ENCODE measurements around the gene SP3.

The SP3 gene

GRCh38 chr2:173966274-173967098, 1.3 kb upstream of the SP3 start:
- no peak for DNase-seq (ENCODE audit: low read depth in 2 of 2)

GRCh38 chr2:173964565-173965371, 405 bp downstream of the SP3 start:
- DNase-seq (ENCODE audit: low read depth in 2 of 2): peak; percentile 73 to 75

- peak; percentile 66 to 73 for DNase-seq (ENCODE audit: low read depth in 2 of 2)
Measured at GRCh38 chr2:173963817-173964564, 1.2 kb downstream of the SP3 start.

GRCh38 chr2:173963323-173963816, 1.8 kb downstream of the SP3 start:
- peak; percentile 46 to 52 for DNase-seq (ENCODE audit: low read depth in 2 of 2)

GRCh38 chr2:173962583-173963110, 2.5 kb downstream of the SP3 start:
- no peak for DNase-seq (ENCODE audit: low read depth in 2 of 2)

GRCh38 chr2:173962031-173962430, 3.1 kb downstream of the SP3 start:
- no peak for DNase-seq (ENCODE audit: low read depth in 2 of 2)

GRCh38 chr2:173961346-173961705, 3.8 kb downstream of the SP3 start:
- DNase-seq (ENCODE audit: low read depth in 2 of 2): no peak

- DNase-seq (ENCODE audit: low read depth in 2 of 2): no peak
Measured at GRCh38 chr2:173959909-173960308, 5.3 kb downstream of the SP3 start.

- DNase-seq (ENCODE audit: low read depth in 2 of 2): no peak
Measured at GRCh38 chr2:173959358-173959884, 5.8 kb downstream of the SP3 start.

GRCh38 chr2:173958198-173958846, 6.9 kb downstream of the SP3 start:
- no peak for DNase-seq (ENCODE audit: low read depth in 2 of 2)

GRCh38 chr2:173957517-173957916, 7.7 kb downstream of the SP3 start:
- DNase-seq (ENCODE audit: low read depth in 2 of 2): no peak

- DNase-seq (ENCODE audit: low read depth in 2 of 2): no peak
Measured at GRCh38 chr2:173956454-173956853, 8.7 kb downstream of the SP3 start.

- no peak for DNase-seq (ENCODE audit: low read depth in 2 of 2)
Measured at GRCh38 chr2:173955867-173956266, 9.3 kb downstream of the SP3 start.

- no peak for DNase-seq (ENCODE audit: low read depth in 2 of 2)
Measured at GRCh38 chr2:173955004-173955403, 10.2 kb downstream of the SP3 start.

GRCh38 chr2:173953047-173953424, 12.1 kb downstream of the SP3 start:
- no peak for DNase-seq (ENCODE audit: low read depth in 2 of 2)

- DNase-seq (ENCODE audit: low read depth in 2 of 2): no peak
Measured at GRCh38 chr2:173952267-173953046, 12.7 kb downstream of the SP3 start.

GRCh38 chr2:173948842-173949241, 16.3 kb downstream of the SP3 start:
- no peak for DNase-seq (ENCODE audit: low read depth in 2 of 2)

- no peak for DNase-seq (ENCODE audit: low read depth in 2 of 2)
Measured at GRCh38 chr2:173948198-173948597, 17.0 kb downstream of the SP3 start.

- DNase-seq (ENCODE audit: low read depth in 2 of 2): no peak
Measured at GRCh38 chr2:173947131-173947530, 18.0 kb downstream of the SP3 start.

GRCh38 chr2:173943738-173944137, 21.4 kb downstream of the SP3 start:
- no peak for DNase-seq (ENCODE audit: low read depth in 2 of 2)
